GM23248 (cell line): ENCODE results near the gene DNAH7. TPM values are rescaled to one million over a fixed set of nuclear protein-coding genes. Genes with fewer than 3 reads are reported as not detected.

Experiments used
- DNase-seq: peaks from one replicate; pipeline ENCODE4 v3.0.0-alpha.2; 2015
- H2AFZ ChIP-seq: fragments of 200-600 bp; sonication (generic); 2 replicates; pipeline ENCODE4 v1.6.1; 2016; ENCODE audit warnings: antibody characterized with exemption
- H3F3A ChIP-seq: fragments of 200-600 bp; sonication (generic); 2 replicates; pipeline ENCODE4 v1.6.1; 2016; ENCODE audit warnings: mild to moderate bottlenecking, antibody characterized with exemption, mixed run types; ENCODE audit not compliant: insufficient read depth
- H3K27ac ChIP-seq: fragments of 200-600 bp; sonication (generic); 2 replicates; pipeline ENCODE4 v1.5.1; 2016; ENCODE audit warnings: mild to moderate bottlenecking
- H3K27me3 ChIP-seq: fragments of 200-600 bp; sonication (generic); replicated peaks from 2 replicates; pipeline ENCODE4 v1.6.1; 2016; ENCODE audit warnings: mild to moderate bottlenecking; ENCODE audit not compliant: insufficient read depth
- H3K36me3 ChIP-seq: fragments of 200-600 bp; sonication (generic); 2 replicates; pipeline ENCODE4 v1.6.1; 2016; ENCODE audit warnings: low read depth, mild to moderate bottlenecking
- H3K4me1 ChIP-seq: fragments of 200-600 bp; sonication (generic); 2 replicates; pipeline ENCODE4 v1.6.1; 2016; ENCODE audit warnings: mild to moderate bottlenecking; ENCODE audit not compliant: insufficient read depth
- H3K4me2 ChIP-seq: fragments of 200-600 bp; sonication (generic); one replicate; pipeline ENCODE4 v1.6.1; 2016; ENCODE audit warnings: mild to moderate bottlenecking; ENCODE audit not compliant: unreplicated experiment
- H3K4me3 ChIP-seq: fragments of 200-600 bp; sonication (generic); 2 replicates; pipeline ENCODE4 v1.5.1; 2016; ENCODE audit warnings: mild to moderate bottlenecking
- H3K79me2 ChIP-seq: fragments of 200-600 bp; sonication (generic); 2 replicates; pipeline ENCODE4 v1.6.1; 2016; ENCODE audit warnings: mild to moderate bottlenecking; ENCODE audit not compliant: insufficient read depth
- H3K9ac ChIP-seq: fragments of 200-600 bp; sonication (generic); 2 replicates; pipeline ENCODE4 v1.6.1; 2016; ENCODE audit warnings: mild to moderate bottlenecking
- H3K9me2 ChIP-seq: fragments of 200-600 bp; sonication (generic); 2 replicates; pipeline ENCODE4 v1.6.1; 2016; ENCODE audit warnings: mixed run types, mild to moderate bottlenecking, moderate library complexity; ENCODE audit not compliant: insufficient read depth
- H3K9me3 ChIP-seq: fragments of 200-600 bp; sonication (generic); one replicate; pipeline ENCODE4 v1.6.1; 2017; ENCODE audit warnings: low read depth
- H4K20me1 ChIP-seq: fragments of 200-600 bp; sonication (generic); 2 replicates; pipeline ENCODE4 v1.6.0; 2016; ENCODE audit not compliant: insufficient read depth
- EZH2 ChIP-seq: fragments of 200-600 bp; sonication (generic); IDR thresholded peaks from 2 replicates; pipeline ENCODE4 v1.6.1; 2018; ENCODE audit warnings: antibody characterized with exemption, mild to moderate bottlenecking; ENCODE audit not compliant: insufficient read depth, poor library complexity, severe bottlenecking
- EZH2phosphoT487 ChIP-seq: fragments of 200-600 bp; sonication (generic); IDR thresholded peaks from 2 replicates; pipeline ENCODE4 v1.6.1; 2018; ENCODE audit warnings: antibody characterized with exemption, moderate library complexity, mild to moderate bottlenecking, low read depth; ENCODE audit not compliant: insufficient read depth
- WGBS, 2 experiments: methylation state at CpG; one replicate each; pipeline ENCODE4 v1.1.6; 2015 to 2017; ENCODE audit warnings: low lambda C conversion rate in 2 of 2, low coverage in 1 of 2; ENCODE audit errors: missing lambda C conversion rate in 2 of 2; 5-methylcytosine and 5-hydroxymethylcytosine counted together
- in situ Hi-C: fragments of 300-500 bp; cut with MboI; formaldehyde crosslinking; loops from 2 replicates; pipeline ENCODE4 v1.15.0; 2020
- polyA plus RNA-seq: library from polyadenylated mRNA; unstranded; fragments of >200 nt; fragmentation: Nextera tagmentation; extraction: Ambion mirVana; gene quantifications from 2 replicates; pipeline ENCODE4 v1.2.1, GENCODE V29; 2016
- total RNA-seq: library from RNA; depleted of rRNA; stranded (reverse); fragments of >200 nt; shearing (Covaris generic); gene quantifications from 2 replicates; pipeline ENCODE4 v1.2.3, GENCODE V29; 2014

Gene DNAH7
- total and polyA plus RNA-seq, 2 experiments from 2014 or later: 0.40 to 0.43 TPM

DNA sequence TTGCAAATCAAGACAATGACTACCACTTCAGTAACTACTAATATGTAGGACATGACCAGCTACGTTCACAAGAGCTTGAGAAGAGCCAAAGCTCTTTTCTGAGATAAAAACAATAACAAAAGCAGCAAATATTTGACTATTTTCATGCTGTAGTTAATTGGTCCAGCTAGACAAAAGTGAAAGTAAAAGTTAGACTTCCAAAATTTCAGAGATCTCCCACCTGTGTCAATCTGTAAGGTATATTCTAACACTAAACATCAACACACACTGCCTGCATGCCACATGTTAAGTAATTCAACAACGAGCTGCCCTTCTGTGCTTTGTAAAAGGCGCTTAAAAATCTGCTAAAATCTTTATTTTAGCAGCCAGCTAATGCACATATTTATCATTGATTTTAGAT is 225.7 kb downstream of the DNAH7 start:
- Histone ChIP-seq H2AFZ (no peak overlapping the region), H4K20me1 (no peaks in the 10 kb centered on the region), H3K79me2 (no peaks in the 10 kb centered on the region), H3K4me2 (peak overlapping the region; percentile 0), H3K4me1 (peaks cover 5% of the 10 kb centered on the region), H3F3A (no peaks in the 10 kb centered on the region), H3K36me3 (no peaks in the 10 kb centered on the region), H3K9ac (no peak overlapping the region), H3K9me3 (no peaks in the 10 kb centered on the region), H3K27ac (no peak overlapping the region), H3K4me3 (no peak overlapping the region), H3K9me2 (no peaks in the 10 kb centered on the region), H3K27me3 (no peaks in the 10 kb centered on the region)
- 76 to 79% methylated on average over 3 of the region's 3 CpGs for WGBS, 2 experiments
- in situ Hi-C loops: no loop called here
- no peak for TF ChIP-seq EZH2
- TF ChIP-seq EZH2phosphoT487: no peak
- no peak for DNase-seq

- in situ Hi-C loops: no loop called here
- WGBS, 2 experiments: 3 to 12% methylated on average over 1 of the region's 1 CpG
- H4K20me1 ChIP-seq: no peaks in the 10 kb centered on the region
- DNase-seq: peak; percentile 44
- H3K36me3 ChIP-seq: no peaks in the 10 kb centered on the region
- no peaks in the 10 kb centered on the region for H3K79me2 ChIP-seq
- no peaks in the 10 kb centered on the region for H3K9me3 ChIP-seq
- TF ChIP-seq EZH2phosphoT487 (no peak), EZH2 (no peak)
- no peaks in the 10 kb centered on the region for H3F3A ChIP-seq
- H3K4me2 ChIP-seq: peak overlapping the region; percentile 21
- peaks cover 11% of the 10 kb centered on the region for H3K4me1 ChIP-seq
- 0 out of 2 replicates have a peak overlapping the region, but pooled peaks have one; percentile 5 for H3K27ac ChIP-seq
- H3K4me3 ChIP-seq: no peak overlapping the region
- H3K9me2 ChIP-seq: no peaks in the 10 kb centered on the region
- no peaks in the 10 kb centered on the region for H3K27me3 ChIP-seq
- H2AFZ ChIP-seq: no peak overlapping the region
- no peak overlapping the region for H3K9ac ChIP-seq
Observed at GRCh38 chr2:195838002-195838401, 230.6 kb downstream of the DNAH7 start.

DNA sequence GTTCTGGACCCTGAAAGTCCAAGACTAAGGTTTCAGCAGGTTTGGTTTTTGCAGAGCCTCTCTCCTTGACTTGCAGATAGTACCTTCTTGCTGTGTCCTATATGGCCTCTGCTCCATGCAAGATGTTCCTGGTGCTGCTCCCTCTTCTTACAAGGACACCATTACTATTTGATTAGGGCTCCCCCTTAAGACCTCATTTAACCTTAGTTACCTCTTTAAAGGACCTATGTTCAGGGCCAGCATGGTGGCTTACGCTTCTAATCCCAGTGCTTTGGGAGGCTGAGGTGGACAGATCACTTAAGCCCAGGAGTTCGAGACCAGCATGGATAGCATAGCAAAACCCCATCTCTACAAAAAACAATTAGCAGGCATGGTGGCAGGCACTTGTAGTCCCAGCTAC is 232.6 kb downstream of the DNAH7 start:
- in situ Hi-C loops: no loop called here
- Histone ChIP-seq H3K4me1 (peaks cover 11% of the 10 kb centered on the region), H4K20me1 (no peaks in the 10 kb centered on the region), H3K9ac (no peak overlapping the region), H3K79me2 (no peaks in the 10 kb centered on the region), H3K27ac (no peak overlapping the region), H3K4me2 (no peak overlapping the region), H3K9me2 (no peaks in the 10 kb centered on the region), H3K9me3 (no peaks in the 10 kb centered on the region), H3F3A (no peaks in the 10 kb centered on the region), H3K36me3 (no peaks in the 10 kb centered on the region), H3K27me3 (no peaks in the 10 kb centered on the region), H2AFZ (no peak overlapping the region), H3K4me3 (no peak overlapping the region)
- TF ChIP-seq EZH2phosphoT487: no peak
- no peak for TF ChIP-seq EZH2
- DNase-seq: no peak
- WGBS, 2 experiments: 88 to 91% methylated on average over 2 of the region's 2 CpGs

- Histone ChIP-seq H3K4me1 (peaks cover 11% of the 10 kb centered on the region), H3K4me2 (no peak overlapping the region), H3K9me3 (no peaks in the 10 kb centered on the region), H3K27ac (no peak overlapping the region), H3K9ac (no peak overlapping the region), H4K20me1 (no peaks in the 10 kb centered on the region), H3K79me2 (no peaks in the 10 kb centered on the region), H2AFZ (no peak overlapping the region), H3F3A (no peaks in the 10 kb centered on the region), H3K4me3 (no peak overlapping the region), H3K36me3 (no peaks in the 10 kb centered on the region), H3K9me2 (no peaks in the 10 kb centered on the region), H3K27me3 (no peaks in the 10 kb centered on the region)
- no peak for TF ChIP-seq EZH2
- no peak for TF ChIP-seq EZH2phosphoT487
- 86 to 88% methylated on average over 1 of the region's 1 CpG for WGBS, 2 experiments
- in situ Hi-C loops: no loop called here
- DNase-seq: no peak
Observed at GRCh38 chr2:195834836-195835235, 233.8 kb downstream of the DNAH7 start.
